NCI-H446 (cell line): ENCODE measurements around the gene ITGB2.
A peak's percentile ranks its signal among the peaks of the same experiment; 100 is the strongest.
"Not testable (repeated sequence)": the region's sequence is repeated elsewhere in the genome, so short reads cannot be mapped to it uniquely, and the experiment has no call there.

Experiments
- DNase-seq, 2 experiments: peaks; one replicate each; lab custom pipeline; 2025; lab: John Stamatoyannopoulos, UW

Gene ITGB2

DNA sequence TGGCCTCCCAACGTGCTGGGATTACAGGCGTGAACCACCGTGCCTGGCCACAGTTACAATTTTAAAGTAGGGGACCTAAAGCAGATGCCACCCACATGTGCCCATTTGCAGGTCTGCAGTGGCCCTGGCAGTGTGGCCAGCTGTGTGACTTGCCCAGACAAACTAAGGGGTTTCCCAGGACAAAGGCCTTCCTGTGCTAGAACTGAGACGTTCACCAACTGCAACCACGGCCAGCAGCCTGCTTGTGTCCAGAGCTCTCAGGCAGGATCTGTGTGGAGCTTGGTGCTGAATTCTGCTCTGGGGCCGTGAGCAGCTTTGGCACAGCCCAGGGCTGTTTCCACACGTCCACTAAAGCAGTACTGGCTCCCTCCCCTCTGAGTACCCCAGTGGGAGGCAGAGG, 36.6 kb downstream of the ITGB2 start:
- DNase-seq, result no peak

GRCh38 chr21:44883250-44883649, 37.4 kb downstream of the ITGB2 start:
- DNase-seq, result no peak

GRCh38 chr21:44881198-44881872, 39.4 kb downstream of the ITGB2 start:
- DNase-seq, result no peak

- DNase-seq, result no peak
Measured at GRCh38 chr21:44880405-44881197, 40.1 kb downstream of the ITGB2 start.

GRCh38 chr21:44879238-44879637, 41.5 kb downstream of the ITGB2 start:
- DNase-seq, result not testable (repeated sequence)

- no peak for DNase-seq
Measured at GRCh38 chr21:44878053-44878982, 42.4 kb downstream of the ITGB2 start.

DNA sequence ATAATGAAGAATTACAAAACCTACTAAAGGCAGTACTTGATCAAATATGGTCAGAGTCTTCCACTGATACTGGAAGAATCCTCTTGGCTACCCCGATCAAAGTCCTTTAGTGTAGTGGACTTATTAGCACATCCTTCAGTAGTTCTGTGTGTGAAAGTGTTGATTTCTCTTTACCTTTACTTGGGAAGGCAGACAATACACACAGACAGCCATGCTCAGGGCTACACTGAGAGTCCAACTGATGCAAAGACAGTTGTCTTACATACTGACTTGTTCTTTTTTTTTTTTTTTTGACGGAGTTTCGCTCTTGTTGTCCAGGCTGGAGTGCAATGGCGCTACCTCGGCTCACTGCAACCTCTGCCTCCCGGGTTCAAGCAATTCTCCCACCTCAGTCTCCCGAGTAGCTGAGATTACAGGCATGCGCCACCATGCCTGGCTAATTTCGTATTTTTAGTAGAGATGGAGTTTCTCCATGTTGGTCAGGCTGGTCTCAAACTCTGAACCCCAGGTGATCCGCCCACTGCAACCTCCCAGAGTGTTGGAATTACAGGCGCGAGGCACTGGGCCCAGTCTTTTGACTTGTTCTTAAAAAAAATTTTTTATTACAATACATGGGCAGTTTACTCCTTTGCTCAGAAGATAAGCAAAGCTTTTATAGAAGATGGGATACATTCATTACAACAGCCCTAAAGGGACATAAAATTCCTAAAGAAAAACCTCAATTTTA, 43.7 kb downstream of the ITGB2 start:
- DNase-seq, result no peak

- DNase-seq, result peak in 1 of 2 experiments; percentile 28
Measured at GRCh38 chr21:44875316-44875700, 45.4 kb downstream of the ITGB2 start.

DNA sequence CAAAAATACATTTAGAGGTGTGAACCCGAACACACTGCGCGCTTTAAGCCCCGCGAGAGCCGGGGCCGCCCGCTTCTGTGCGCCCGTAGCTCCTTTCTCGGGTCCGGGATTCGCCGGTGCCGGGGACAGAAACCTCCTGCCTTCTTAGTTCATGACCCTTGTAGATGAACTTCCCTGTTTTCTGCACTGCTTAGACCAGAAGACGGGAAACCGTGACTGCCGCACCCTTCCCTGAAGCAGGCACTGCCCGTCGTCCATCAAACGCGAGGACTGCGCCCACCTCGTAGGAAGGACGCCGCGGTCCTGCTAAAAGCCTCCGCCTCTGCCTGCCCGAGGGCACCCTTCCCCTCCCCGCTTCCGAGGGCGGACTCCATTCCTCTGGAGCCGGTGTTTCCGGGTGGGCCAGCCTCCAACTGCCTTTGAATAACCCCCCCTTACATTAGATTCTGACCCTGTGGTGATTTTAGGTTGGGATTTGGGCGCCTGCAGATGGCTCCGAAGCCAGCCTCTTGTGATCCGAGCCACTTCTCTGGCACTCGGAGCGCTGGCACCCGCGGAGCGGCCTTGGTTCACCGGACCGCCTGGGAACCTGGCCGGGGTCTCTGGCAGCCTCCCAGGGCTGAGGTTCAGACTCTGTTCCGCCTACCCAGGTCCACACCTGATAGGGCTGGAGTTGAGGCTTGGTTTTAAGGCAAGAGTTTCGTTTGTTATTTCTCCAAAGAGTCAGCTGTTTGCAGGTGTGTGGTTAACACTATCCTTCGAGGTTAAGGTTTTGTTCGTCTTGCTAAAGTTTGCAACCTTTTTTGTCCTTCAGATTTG, 46.0 kb downstream of the ITGB2 start:
- DNase-seq, result peak in 1 of 2 experiments; percentile 15

DNA sequence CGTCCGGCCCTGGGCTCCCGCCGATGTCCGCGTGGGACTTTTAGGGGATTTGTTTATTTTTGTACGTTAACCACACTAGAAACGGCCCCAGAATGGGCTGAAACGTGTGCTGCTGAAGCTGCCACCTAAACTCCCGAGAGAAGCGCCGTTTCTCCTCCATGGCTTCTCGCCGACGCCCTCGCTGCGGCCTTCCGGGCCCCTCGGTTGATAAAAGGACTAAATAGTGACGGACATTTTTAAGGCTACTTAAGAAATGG, 46.5 kb downstream of the ITGB2 start:
- no peak for DNase-seq

DNA sequence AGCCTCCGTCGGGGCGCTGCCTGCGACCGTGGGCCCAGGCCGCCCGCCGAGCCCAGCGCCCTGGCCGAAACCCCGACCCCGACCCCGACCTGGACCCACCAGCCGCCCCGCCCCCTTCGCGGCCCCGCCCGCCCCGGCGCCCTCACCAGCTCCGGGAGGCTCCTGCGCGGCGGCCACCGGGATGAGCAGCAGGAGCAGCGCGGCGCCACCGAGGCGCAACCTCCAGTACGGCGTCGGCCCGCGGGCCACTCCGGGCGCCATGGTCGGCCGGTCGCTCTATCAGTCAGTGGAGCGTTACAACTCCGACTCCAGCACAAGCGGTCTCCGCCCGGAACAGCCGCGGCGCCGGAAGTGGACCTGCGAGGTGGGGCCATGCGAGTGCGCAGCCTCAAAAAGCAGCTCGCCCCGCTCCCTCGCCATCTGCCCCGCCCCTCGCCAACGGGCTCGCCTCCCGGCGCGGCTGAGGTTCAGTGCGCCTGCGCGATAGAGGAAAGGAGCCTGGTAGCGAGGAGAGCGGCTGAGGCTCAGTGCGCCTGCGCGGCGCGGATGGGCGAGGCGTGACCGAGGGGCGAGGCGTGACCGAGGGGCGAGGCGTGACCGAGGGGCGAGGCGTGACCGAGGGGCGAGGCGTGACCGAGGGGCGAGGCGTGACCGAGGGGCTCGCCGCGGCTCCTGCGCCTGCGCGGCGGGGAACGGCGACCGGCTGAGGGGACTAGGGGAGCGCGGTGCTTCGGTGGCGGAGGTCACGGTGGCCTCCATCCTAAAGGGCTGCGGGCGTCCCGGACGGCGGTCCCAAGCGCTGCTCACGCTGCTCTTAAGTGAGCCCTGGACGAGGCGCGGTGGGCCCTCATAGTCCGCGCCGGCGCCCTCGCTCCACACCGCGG, 47.1 kb downstream of the ITGB2 start, which contains the start of gene PTTG1IP:
Gene PTTG1IP, minus strand, starts transcription at position 335 of the 884 bp plus-strand sequence. Its CDS starts 74 bp downstream, at position 261.
- DNase-seq, result peak; percentile 94 to 99

DNA sequence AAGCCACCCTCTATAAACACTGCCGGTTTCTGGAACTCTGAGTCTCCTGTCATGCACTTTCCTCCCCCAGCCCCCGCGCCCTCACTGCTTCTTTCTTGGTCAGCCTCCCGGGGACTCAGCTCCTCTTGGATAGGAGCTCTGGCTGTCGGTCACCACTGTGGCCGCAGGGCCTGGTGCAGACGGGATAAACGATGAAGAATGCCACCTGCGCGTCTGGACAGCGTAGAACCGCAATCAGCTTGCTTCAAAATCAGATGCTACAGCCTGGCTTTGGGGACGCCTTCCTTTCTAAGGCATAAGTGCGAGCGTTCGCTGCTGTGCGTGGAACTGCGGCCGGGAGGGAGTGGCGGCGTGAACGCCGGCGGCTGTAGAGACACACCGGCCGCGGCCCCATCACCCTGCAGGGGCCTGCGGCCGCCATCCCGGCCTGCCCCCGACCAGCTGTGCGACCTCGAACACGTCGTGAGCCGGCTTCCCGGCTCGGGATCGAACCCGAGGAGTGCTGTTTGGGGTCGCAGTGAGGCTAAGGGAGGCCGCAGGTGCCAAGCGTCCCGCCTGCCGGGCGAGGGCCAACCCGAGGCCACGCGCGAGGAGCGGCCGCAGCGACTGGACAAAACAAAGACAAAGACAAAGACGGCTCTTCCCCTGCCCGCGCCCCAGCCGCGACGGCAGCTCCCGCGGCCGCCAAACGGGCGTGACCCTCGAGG, 47.9 kb downstream of the ITGB2 start:
- peak in 1 of 2 experiments; percentile 23 for DNase-seq

- no peak for DNase-seq
Measured at GRCh38 chr21:44872323-44872648, 48.4 kb downstream of the ITGB2 start.

- DNase-seq, result no peak
Measured at GRCh38 chr21:44871576-44872269, 49.0 kb downstream of the ITGB2 start.

DNA sequence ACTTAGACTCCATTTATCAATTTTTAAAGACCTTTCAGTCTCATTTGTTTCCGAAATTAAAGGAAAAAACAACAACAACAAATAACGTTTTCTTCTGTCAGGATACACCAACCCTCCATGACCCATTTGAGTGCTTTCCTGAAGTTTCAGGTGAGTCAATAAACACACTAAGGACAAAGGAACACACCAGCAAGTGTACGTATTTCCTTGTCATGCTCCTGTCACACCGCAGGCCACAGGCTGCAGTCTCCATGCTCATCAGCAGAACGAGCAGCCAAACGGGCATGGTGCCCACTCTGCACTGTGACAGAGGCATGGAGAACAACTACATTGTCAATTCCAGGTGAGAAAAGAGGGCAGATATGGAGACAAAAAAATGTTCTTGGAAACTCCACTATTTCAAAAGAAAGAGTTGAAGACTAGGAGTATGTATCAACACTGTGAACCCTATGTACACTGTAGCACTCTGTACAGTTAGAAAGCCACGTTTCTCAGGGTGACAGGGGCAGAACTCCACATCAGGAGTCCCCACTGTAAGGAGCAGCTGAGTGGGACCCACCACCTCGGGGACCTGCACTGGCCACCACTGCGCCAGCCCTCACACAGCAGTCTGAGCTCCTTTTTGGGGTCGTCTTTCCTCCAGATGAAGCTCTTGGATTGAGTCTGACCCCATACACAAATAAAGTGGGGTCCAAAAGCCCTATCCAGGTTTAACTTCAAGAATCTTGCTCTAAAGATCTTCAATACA, 49.8 kb downstream of the ITGB2 start:
- DNase-seq, result no peak

DNA sequence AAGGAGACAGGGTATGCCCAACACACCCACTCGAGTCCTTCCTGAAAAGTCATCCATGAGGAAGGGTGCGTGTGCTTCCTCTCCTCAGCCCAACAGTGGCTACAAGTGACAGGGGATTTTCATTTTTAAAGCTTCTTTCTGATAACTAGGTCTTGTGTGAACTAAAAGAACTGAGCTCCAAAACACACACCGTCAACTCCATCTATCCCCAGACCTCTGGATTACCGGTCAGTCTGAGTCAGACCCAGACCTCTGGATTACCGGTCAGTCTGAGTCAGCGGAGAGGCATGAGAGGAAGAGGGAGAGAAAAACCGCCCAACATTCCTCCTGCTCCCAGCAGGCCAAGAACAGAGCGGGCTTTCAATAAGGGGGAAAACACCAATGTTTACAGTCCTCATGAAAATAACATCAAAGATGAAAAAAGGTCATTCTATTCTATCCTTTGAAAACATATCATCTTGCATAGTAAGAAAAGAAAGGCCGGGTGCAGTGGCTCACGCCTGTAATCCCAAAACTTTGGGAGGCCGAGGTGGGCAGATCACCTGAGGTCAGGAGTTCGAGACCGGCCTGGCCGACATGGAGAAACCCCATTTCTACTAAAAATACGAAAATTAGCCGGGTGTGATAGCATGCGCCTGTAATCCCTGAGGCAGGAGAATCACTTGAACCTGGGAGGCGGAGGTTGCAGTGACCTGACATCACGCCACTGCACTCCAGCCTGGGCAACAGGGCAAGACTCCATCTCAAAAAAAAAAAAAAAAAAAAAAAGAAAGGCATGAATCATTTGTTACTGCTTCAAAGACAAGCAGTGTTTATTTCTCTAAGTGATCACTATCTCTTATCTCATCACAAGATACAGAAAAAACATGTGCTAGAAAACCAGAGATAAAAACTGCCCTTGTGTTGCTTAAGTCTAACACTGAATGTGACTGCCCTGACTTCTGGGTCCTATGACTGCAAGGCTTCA, 50.6 kb downstream of the ITGB2 start:
- no peak for DNase-seq

DNA sequence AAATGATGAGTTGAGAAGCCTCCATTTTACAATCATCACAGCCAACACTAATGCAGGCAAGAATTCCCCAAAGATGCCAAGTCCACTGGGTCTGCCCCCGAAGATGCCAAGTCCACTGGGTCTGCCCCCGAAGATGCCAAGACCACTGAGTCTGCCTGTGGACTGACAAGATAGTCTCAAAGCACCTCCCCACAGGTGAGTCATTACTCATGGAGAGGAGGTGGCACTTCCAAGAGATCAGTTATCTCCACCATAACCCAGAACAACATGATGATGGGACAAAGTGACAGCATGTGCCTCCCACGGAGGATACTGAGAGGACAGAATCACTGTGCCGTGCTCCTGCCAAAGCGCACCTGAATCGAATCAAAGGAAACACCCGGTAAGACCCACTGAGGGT, 52.0 kb downstream of the ITGB2 start:
- DNase-seq, result no peak
